HG03095 (cell line): ENCODE results near the gene ZNF467.

Experiments
- ATAC-seq: cut with Tn5 transposase; IDR thresholded peaks from one replicate; pipeline ENCODE4 v1.9.1; 2021; ENCODE audit warnings: moderate library complexity; ENCODE audit not compliant: unreplicated experiment

ZNF467 gene

GRCh38 chr7:149751043-149751775, 22.2 kb downstream of the ZNF467 start:
- ATAC-seq: no peak

DNA sequence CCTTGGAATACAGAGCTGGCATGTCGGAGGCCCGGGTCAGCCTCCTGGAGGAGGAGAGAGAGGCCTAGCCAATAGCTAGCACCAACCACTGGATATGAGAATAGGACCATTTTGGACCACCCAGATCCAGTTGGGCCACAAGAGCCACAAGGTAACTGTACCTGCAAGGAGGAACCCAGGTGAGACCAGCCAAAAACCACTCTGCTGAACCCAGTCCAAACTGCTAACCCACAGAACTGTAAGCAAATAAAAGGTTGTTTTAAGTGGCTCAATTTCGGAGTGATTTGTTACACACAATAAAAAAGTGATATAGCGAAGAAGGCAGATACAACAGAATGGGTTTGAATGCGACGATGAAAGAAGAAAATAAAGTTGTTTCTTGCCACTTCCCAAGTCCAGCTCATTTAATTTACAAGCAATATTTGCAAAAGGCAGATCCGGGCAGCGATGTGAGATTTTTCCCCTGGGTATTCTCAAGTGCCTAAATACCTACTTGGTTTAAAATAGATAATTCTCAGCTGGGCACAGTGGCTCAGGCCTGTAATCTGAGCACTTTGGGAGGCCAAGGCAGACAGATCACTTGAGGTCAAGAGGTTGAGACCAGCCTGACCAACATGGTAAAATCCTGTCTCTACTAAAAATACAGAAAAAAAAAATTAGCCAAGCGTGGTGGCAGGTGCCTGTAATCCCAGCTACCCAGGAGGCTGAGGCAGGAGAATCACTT, 23.1 kb downstream of the ZNF467 start:
- ATAC-seq: no peak

GRCh38 chr7:149748076-149748874, 25.1 kb downstream of the ZNF467 start:
- ATAC-seq: no peak

GRCh38 chr7:149743476-149744255, 29.7 kb downstream of the ZNF467 start:
- no peak for ATAC-seq

DNA sequence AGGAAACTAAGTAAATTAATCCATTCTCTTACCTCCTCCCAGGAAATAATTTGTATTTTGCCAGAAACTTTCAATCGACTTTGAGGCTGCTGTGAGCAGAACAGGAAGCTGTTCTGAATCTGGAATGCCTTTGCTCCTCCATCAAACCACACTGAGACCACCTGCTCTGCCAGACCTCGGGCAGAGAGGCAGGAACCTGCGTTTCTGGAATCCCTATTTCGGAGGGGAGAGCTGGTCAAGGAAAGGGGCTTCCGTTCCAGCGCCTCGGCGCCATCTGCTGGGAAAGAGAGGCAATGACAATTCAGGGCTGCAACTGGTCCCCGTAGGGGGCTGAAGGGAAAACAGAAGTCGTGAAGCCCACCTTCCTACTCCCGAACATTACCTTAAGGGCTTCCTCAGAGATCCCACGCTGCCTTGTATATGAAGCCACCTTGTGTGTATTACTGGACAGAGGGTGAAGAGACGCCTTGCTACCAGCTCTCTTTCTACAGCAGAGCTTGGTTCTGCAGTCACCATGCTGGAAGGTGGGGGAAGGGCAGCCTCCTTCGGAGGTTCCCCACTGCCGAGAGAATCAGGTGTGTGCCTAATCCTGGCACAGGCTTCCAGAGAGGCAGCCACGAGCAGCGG, 31.2 kb downstream of the ZNF467 start:
- no peak for ATAC-seq

DNA sequence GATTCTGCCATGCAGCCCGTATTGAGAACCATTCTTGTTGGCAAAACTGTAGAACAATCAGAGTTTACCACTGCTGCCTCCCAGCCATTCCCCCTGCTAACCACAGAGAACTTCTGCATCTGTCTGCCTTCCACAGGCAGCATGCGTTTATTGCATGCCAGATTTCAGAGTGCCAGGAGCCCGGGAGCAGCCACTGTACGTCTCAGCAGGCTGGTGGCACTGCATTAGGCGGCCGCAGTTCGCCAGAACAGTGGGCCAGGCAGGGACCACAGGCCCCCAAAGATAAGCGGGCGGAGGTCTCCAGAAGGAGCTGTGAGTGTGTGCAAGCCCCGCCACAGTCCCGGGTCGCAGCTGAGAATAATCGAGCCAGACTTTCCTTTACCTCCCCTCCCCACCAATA, 31.8 kb downstream of the ZNF467 start:
- ATAC-seq: no peak

- ATAC-seq: no peak
These were observed 36.7 kb downstream of the ZNF467 start for GRCh38 chr7:149736478-149737360.

DNA sequence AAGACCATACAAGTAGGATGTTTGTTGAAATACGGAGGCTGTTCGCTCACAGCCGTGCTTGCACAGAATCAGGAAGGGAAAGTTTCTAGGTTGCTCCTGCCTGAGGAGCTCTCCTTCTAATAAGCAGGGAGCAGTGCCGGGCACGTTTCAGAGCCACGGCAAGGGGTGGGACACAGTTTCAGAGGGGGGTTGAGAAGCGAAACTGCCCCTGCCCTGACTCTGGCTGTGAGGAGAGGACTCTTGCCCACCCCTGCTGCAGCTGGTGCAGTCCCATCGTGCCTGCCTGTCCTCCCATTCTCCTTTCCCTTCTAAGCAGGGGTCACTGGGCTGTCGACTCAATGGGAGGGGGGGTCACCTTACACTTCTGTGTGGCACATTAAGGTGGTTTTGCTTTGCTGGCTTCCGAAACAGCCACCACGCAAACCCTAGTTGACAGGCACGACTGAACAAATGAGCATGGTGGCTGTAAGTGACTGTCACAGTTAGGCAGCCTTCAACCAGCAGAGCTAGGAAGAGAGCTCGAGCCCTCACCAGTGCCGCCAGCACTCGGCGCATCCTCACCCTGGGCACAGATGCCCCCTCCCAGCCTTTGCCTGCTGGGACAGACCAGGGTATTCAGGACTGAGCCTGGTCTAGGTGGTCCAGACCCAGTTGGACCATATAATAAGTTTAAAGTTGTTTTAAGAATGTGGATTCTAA, 37.5 kb downstream of the ZNF467 start:
- no peak for ATAC-seq

DNA sequence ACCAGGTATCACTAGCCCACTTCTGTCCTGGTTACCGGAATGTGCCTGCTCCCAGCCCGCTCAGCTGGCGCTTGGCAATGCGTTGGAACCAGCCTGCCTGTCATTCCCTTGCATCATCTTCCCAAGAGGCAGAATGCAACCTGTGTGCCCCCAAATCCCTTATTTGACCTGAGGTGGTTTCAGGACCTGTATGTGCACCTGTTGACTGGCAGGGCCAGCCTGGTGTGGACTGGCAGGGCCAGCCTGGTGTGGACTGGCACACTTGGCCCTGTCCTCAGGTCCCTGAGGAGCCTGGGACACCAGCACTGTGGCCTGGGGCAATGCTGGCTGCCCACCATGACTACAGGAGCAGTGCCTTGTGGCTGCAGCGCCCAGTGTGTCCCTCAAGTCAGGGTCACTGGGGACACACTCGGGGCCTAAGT, 38.2 kb downstream of the ZNF467 start:
- no peak for ATAC-seq

DNA sequence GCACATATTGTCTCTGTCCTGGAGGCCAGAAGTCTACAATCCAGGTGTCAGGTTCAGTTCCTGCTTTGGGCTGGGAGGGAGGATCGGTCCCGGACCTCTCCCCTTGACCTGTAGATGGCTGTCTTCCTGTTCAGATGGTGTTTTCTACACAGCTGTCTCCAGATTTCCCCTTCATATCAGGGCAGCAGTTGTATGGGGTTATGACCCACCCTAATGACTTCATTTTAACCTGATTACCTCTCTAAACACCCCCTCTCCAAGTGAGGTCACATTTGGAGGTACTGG, 38.7 kb downstream of the ZNF467 start:
- ATAC-seq: no peak

DNA sequence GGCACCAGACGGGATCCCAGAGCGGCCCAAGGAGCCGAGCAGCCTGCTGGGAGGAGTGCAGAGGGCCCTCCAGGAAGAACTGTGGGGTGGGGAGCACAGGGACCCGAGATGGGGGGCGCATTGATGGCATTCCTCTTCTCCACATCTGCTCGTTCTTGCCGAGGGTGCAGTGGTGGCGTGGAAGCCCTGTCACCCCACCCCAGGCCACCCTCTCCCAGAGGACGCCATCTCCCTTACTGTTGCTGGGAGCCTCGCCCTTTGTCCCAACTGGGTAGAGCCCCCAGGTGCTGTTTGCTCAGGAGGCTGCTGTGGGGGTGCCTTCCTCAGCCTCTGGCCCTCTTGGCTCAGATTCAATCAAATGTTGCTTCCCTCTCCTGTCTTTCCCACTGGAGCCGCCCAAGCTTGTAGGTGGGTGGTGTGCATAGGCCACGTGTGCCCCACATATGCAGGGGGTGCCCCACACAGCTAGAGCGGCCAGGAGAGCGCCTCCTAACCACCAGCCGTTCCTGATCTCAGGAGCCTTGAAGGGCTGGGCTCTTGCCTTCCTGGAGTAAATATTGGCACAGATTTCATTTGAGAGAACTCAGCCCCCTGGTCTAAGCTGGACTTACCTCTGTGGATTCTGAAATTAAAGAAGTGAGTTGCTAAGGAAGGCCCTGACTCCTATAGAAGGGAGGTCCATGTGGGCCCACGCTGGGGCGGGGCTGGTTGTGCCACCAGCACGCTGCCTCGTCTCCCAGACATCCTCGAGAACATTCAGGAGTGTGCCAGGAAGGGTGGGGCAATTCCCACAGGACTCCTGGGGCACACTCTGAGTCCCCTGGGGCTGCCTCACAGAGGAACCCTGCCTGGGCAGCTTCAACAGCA, 39.2 kb downstream of the ZNF467 start:
- no peak for ATAC-seq

DNA sequence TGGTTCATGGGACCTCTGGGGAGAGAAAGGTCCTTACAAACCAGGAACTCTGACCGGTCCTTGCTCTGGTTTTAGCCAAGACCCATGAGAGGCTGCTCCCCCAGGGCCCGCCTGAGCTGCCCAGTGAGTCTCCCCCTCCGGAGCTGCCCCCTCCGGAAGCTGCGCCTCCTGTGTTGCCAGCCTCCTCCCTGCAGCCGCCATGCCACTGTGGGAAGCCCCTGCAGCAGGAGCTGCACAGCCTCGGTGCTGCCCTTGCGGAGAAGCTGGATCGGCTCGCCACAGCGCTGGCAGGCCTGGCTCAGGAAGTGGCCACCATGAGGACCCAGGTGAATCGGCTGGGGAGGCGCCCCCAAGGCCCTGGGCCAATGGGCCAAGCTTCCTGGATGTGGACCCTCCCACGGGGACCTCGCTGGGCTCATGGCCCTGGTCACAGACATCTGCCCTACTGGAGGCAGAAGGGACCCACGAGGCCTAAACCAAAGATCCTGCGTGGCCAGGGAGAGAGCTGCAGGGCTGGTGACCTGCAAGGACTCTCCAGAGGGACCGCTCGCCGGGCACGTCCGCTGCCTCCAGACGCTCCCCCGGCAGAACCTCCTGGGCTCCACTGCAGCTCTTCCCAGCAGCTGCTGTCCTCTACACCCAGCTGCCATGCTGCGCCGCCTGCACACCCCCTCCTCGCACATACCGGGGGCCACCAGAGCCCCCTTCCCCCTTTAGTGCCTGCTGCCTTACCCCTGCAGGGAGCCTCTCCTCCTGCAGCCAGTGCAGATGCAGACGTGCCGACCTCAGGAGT, 40.1 kb downstream of the ZNF467 start:
- ATAC-seq: no peak

- ATAC-seq: no peak
These were observed 40.8 kb downstream of the ZNF467 start for GRCh38 chr7:149732611-149733010.

DNA sequence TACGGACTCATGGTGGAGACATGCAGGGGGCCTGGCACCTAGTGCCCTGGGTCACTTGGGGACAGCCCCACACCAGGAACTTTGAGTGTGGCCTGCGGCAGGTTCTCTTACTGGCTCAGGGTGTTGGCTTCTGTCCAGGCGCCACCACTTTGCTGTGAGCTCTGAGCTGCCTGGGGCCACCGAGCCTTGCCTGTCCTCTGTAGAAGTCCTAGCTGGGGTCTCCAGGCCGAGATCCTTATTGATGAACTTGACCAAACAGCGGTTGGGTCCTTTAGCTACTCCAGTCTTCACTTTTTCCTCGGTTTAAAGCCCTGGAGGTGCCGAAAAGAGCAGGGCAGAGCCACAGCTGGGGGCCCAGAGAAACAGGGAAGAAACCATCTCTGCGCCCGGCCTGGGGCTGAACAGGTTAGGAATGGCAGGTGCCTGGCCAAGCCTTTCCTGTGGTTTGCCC, 41.3 kb downstream of the ZNF467 start:
- ATAC-seq: no peak

- ATAC-seq: no peak
These were observed 42.0 kb downstream of the ZNF467 start for GRCh38 chr7:149731207-149731955.

DNA sequence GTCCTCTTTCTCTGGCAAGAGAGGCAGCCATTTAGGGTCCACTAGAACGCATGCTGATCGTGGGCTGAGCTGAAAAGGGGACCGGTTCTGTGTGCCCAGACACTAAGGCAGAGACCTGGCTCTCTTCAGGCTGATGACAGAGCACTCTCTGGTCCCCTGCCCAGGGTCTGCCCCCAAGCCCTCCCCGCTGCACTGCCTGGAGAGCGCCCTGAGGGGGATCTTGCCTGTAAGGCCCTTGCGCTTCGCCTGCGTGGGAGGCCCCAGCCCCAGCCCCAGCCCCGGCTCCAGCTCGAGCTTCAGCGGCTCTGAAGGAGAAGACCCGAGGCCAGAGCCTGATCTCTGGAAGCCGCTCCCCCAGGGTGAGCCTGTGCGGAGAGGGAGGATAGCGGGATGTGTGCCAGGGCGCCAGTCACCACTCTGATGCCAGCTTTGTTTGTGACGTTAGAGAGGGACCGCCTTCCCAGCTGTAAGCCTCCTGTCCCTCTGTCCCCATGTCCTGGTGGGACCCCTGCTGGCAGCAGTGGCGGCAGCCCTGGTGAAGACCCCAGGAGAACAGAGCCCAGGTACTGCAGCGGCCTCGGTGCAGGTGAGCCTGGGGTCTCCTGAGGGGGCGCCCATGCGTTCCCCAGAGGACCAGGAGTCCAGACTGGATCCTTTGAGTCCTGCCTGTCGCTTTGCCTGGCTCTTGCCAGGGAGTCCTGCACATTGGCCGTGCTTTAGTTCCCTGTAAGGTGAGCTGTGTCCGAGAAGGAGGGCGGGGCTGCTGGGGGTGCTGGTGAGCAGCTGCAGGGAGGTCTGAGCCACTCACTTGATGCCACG, 43.2 kb downstream of the ZNF467 start:
- ATAC-seq: no peak
